Fibroblast of skin of left quadriceps (primary cell): Measurements from ENCODE around the gene ACAN.
A peak's percentile ranks its signal among the peaks of the same experiment; 100 is the strongest.
"Not testable (repeated sequence)": the region's sequence is repeated elsewhere in the genome, so short reads cannot be mapped to it uniquely, and the experiment has no call there.

Experiments
- DNase-seq, 2 experiments: peaks; one replicate each; pipeline ENCODE4 v3.0.0-alpha.2; 2013; ENCODE audit warnings: low read depth in 2 of 2

The ACAN gene

GRCh38 chr15:88902221-88902835 is 99.1 kb downstream of the ACAN start:
- no peak for DNase-seq

GRCh38 chr15:88902846-88903245 is 99.6 kb downstream of the ACAN start:
- DNase-seq = no peak

- no peak for DNase-seq
Observed at GRCh38 chr15:88904257-88904623, 101.0 kb downstream of the ACAN start.

- peak in 1 of 2 experiments; percentile 53 for DNase-seq
Observed at GRCh38 chr15:88904624-88905327, 101.5 kb downstream of the ACAN start.

- DNase-seq = no peak
Observed at GRCh38 chr15:88905576-88905975, 102.3 kb downstream of the ACAN start.

GRCh38 chr15:88906130-88906529 is 102.9 kb downstream of the ACAN start:
- no peak for DNase-seq

- DNase-seq = no peak
Observed at GRCh38 chr15:88906551-88906950, 103.3 kb downstream of the ACAN start.

GRCh38 chr15:88907111-88907510 is 103.9 kb downstream of the ACAN start:
- no peak for DNase-seq

GRCh38 chr15:88908123-88908522 is 104.9 kb downstream of the ACAN start:
- DNase-seq = no peak

- no peak for DNase-seq
Observed at GRCh38 chr15:88908697-88909621, 105.7 kb downstream of the ACAN start.

GRCh38 chr15:88909956-88910831 is 107.0 kb downstream of the ACAN start:
- no peak for DNase-seq

- no peak for DNase-seq
Observed at GRCh38 chr15:88911766-88912118, 108.5 kb downstream of the ACAN start.

- no peak for DNase-seq
Observed at GRCh38 chr15:88912500-88912921, 109.3 kb downstream of the ACAN start.

GRCh38 chr15:88913017-88913849 is 110.0 kb downstream of the ACAN start, which contains the start of gene MFGE8:
TSS of gene MFGE8 (minus strand) at chr15:88913379. CDS start at chr15:88913319, 60 bp downstream.
- no peak for DNase-seq

- DNase-seq = no peak
Observed at GRCh38 chr15:88913850-88914169, 110.6 kb downstream of the ACAN start.

GRCh38 chr15:88915354-88915753 is 112.1 kb downstream of the ACAN start:
- no peak for DNase-seq

- no peak for DNase-seq
Observed at GRCh38 chr15:88917760-88918159, 114.5 kb downstream of the ACAN start.

- DNase-seq = peak; percentile 97
Observed at GRCh38 chr15:88918738-88919137, 115.5 kb downstream of the ACAN start.

- DNase-seq = no peak
Observed at GRCh38 chr15:88920186-88920891, 117.1 kb downstream of the ACAN start.

GRCh38 chr15:88920892-88921435 is 117.7 kb downstream of the ACAN start:
- not testable (repeated sequence) for DNase-seq
